ENCODE data around the gene CLIP1.
"Not testable (repeated sequence)": the region's sequence is repeated elsewhere in the genome, so short reads cannot be mapped to it uniquely, and the experiment has no call there.

GRCh38 chr12:122447825-122448224 lies 25.4 kb upstream of the CLIP1 start:
- TF ChIP-seq KDM5A (IDR thresholded peaks at IDR 0.05; ENCODE audit: low read length); CTCF (IDR thresholded peaks at IDR 0.05; ENCODE audit: control extremely low read depth in 1 of 3, insufficient read depth in 1 of 3, low read depth in 1 of 3, low read length in 3 of 3); BCL11A (IDR thresholded peaks at IDR 0.05; ENCODE audit: low read depth in 2 of 2, low read length in 2 of 2); NRF1 (IDR thresholded peaks at IDR 0.05; ENCODE audit: low read depth, low read length); USF2 (IDR thresholded peaks at IDR 0.05; ENCODE audit: low read length): not testable (repeated sequence)

All from H1 (cell line).